Neuronal stem cell (in vitro differentiated cells): ENCODE measurements around the gene TRPC4AP.

Experiments used
- DNase-seq: peaks from one replicate; pipeline ENCODE4 v3.0.0-alpha.2; 2013; ENCODE audit warnings: low spot score
- H2AFZ ChIP-seq: one replicate; pipeline ENCODE4 v1.6.1; 2013; ENCODE audit warnings: mild to moderate bottlenecking, low read length, inconsistent platforms
- H2AK5ac ChIP-seq: 2 replicates; pipeline ENCODE4 v1.6.1; 2013; ENCODE audit warnings: low read depth, mild to moderate bottlenecking, inconsistent platforms, low read length, moderate library complexity, mixed read lengths
- H2BK120ac ChIP-seq: 2 replicates; pipeline ENCODE4 v1.6.1; 2013; ENCODE audit warnings: low read depth, mild to moderate bottlenecking, inconsistent platforms, low read length, moderate library complexity, mixed read lengths
- H2BK12ac ChIP-seq: one replicate; pipeline ENCODE4 v1.6.1; 2013; ENCODE audit warnings: low read length, inconsistent platforms
- H2BK15ac ChIP-seq: 2 replicates; pipeline ENCODE4 v1.6.1; 2013; ENCODE audit warnings: mild to moderate bottlenecking, low read length, inconsistent platforms, mixed read lengths
- H2BK5ac ChIP-seq: one replicate; pipeline ENCODE4 v1.6.1; 2013; ENCODE audit warnings: inconsistent platforms, mild to moderate bottlenecking, low read length, moderate library complexity
- H3K14ac ChIP-seq: one replicate; pipeline ENCODE4 v1.6.1; 2013; ENCODE audit warnings: low read length, inconsistent platforms
- H3K18ac ChIP-seq: 2 replicates; pipeline ENCODE4 v1.6.1; 2013; ENCODE audit warnings: low read length, inconsistent platforms
- H3K23ac ChIP-seq: 2 replicates; pipeline ENCODE4 v1.6.1; 2013; ENCODE audit warnings: low read depth, mild to moderate bottlenecking, mixed read lengths, low read length, inconsistent platforms; ENCODE audit not compliant: poor library complexity
- H3K27ac ChIP-seq: replicated peaks from 3 replicates; pipeline ENCODE4 v1.5.1; 2013; ENCODE audit warnings: low read length, inconsistent platforms
- H3K27me3 ChIP-seq, 3 experiments: 2 replicates each; pipeline ENCODE4 v1.6.1; 2013; ENCODE audit warnings: low read length in 3 of 3, mild to moderate bottlenecking in 2 of 3, inconsistent platforms in 1 of 3, low read depth in 1 of 3, mixed read lengths in 1 of 3, moderate library complexity in 1 of 3; ENCODE audit not compliant: control insufficient read depth in 3 of 3, insufficient read depth in 3 of 3
- H3K36me3 ChIP-seq, 2 donors: replicated peaks in 1 of 2; 2 replicates each; pipeline ENCODE4 v1.6.1; 2013; ENCODE audit warnings: low read length in 2 of 2; ENCODE audit not compliant: control insufficient read depth in 2 of 2, insufficient read depth in 2 of 2
- H3K4ac ChIP-seq: 2 replicates; pipeline ENCODE4 v1.6.1; 2013; ENCODE audit warnings: inconsistent platforms, mild to moderate bottlenecking, low read length, moderate library complexity
- H3K4me1 ChIP-seq, 2 donors: 1 replicate in 1 of 2; 2 replicates in 1 of 2; pipeline ENCODE4 v1.6.1; 2013; ENCODE audit warnings: low read length in 2 of 2, low read depth in 1 of 2; ENCODE audit not compliant: control insufficient read depth in 2 of 2, insufficient read depth in 1 of 2
- H3K4me2 ChIP-seq: one replicate; pipeline ENCODE4 v1.6.1; 2013; ENCODE audit warnings: mild to moderate bottlenecking, low read length, inconsistent platforms; ENCODE audit not compliant: insufficient read depth, poor library complexity, severe bottlenecking
- H3K4me3 ChIP-seq, 2 donors: 2 replicates each; pipeline ENCODE4 v1.5.1; 2013; ENCODE audit warnings: low read length in 2 of 2, mild to moderate bottlenecking in 2 of 2, inconsistent platforms in 1 of 2, moderate library complexity in 1 of 2
- H3K79me1 ChIP-seq: one replicate; pipeline ENCODE4 v1.6.1; 2013; ENCODE audit warnings: low read depth, mild to moderate bottlenecking, inconsistent platforms, low read length, moderate library complexity
- H3K9ac ChIP-seq: one replicate; pipeline ENCODE4 v1.6.1; 2013; ENCODE audit warnings: mild to moderate bottlenecking, low read depth, low read length, inconsistent platforms; ENCODE audit not compliant: poor library complexity
- H3K9me3 ChIP-seq, 2 donors: replicated peaks in 1 of 2; 2 replicates each; pipeline versions ENCODE3 to v1.6.1; 2013; ENCODE audit warnings: low read length in 2 of 2, mild to moderate bottlenecking in 2 of 2, inconsistent platforms in 1 of 2, low read depth in 1 of 2, mixed read lengths in 1 of 2, moderate library complexity in 1 of 2; ENCODE audit not compliant: control insufficient read depth in 2 of 2, insufficient read depth in 1 of 2
- H4K8ac ChIP-seq: one replicate; pipeline ENCODE4 v1.6.1; 2013; ENCODE audit warnings: low read depth, mild to moderate bottlenecking, inconsistent platforms, low read length, moderate library complexity
- H4K91ac ChIP-seq: one replicate; pipeline ENCODE4 v1.6.1; 2013; ENCODE audit warnings: low read length, low read depth, mild to moderate bottlenecking, inconsistent platforms; ENCODE audit not compliant: poor library complexity
- WGBS, 2 donors: extraction: QIAGEN DNeasy Blood & Tissue Kit; methylation state at CpG; one replicate each; pipeline ENCODE4 v1.1.7; 2013; ENCODE audit warnings: missing lambda C conversion rate in 2 of 2, mixed read lengths in 1 of 2; ENCODE audit not compliant: insufficient read length in 2 of 2, insufficient replicate concordance in 1 of 2; ENCODE audit errors: extremely low coverage in 2 of 2; 5-methylcytosine and 5-hydroxymethylcytosine counted together

Gene TRPC4AP

DNA sequence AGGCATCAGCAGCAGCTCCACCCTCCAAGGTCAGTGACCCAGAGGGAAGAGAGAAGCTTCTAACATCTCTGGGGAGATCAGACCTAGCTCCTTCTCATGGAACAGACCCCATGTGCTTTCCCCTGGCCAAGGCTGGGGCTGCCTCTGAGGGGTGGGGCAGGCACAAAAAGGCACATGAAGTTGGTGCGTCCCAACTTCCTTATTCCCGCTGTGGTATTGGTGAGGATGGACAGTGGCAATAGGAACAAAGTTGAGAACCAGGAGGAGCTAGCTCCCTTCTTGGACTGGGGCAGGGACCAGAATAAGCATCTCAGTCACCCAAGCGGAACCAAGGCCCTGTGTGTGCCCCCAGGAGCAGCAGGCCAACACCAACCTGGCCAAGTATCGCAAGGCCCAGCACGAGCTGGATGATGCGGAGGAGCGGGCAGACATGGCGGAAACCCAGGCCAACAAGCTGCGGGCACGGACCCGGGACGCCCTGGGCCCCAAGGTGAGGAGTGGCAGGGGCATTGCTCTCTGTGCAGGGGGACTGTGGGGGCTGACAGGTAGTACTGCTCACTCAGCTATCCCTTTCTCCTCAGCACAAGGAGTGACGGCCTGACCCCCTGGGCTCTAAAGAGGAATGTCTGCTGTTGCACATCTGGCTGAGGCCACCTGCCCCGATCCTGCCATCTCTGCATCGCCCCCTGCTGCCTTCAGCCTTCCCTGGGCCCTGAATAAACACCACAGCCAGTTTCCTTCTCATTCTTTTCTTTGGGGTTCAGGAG is 90.8 kb downstream of the TRPC4AP start:
- H3K4me3 ChIP-seq: no peak overlapping the region
- H3K4ac ChIP-seq: no peak overlapping the region

DNA sequence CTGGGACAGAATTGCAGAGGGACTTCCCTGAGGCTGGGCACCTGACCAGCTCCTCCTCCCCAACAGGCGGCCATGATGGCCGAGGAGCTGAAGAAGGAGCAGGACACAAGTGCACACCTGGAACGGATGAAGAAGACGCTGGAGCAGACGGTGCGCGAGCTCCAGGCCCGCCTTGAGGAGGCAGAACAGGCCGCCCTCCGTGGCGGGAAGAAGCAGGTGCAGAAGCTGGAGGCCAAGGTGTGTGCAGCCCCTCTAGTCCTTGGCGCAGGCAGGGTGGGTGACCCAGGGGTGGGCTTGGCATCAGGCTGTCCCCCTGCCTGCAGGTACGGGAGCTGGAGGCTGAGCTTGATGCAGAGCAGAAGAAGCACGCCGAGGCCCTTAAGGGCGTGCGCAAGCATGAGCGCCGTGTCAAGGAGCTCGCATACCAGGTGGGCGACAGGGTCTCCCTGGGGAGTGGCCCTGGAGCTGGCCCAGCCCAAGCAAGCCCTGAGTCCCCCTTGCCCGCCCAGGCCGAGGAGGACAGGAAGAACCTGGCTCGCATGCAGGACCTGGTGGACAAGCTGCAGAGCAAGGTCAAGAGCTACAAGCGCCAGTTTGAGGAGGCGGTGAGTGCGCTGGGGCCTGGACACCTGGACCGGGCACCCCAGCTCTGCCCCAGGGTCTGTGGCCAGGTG is 91.5 kb downstream of the TRPC4AP start:
- H2AK5ac ChIP-seq: peak overlapping the region; percentile 47
- no peak overlapping the region for H3K9ac ChIP-seq
- peaks cover 5% of the 10 kb centered on the region for H3K79me1 ChIP-seq
- no peak overlapping the region for H3K14ac ChIP-seq
- no peak for DNase-seq
- peak overlapping the region; percentile 61 for H2BK5ac ChIP-seq
- no peak overlapping the region for H3K4ac ChIP-seq
- no CpG with 5 or more reads among the region's 28 CpGs for WGBS, 2 donors
- no peak overlapping the region for H3K4me3 ChIP-seq
- no peak overlapping the region for H4K91ac ChIP-seq
- H3K4me1 ChIP-seq: no peaks in the 10 kb centered on the region
- no peak overlapping the region for H2BK15ac ChIP-seq
- H2BK120ac ChIP-seq: no peak overlapping the region
- H4K8ac ChIP-seq: no peak overlapping the region
- H3K4me2 ChIP-seq: no peak overlapping the region
- H3K9me3 ChIP-seq: no peaks in the 10 kb centered on the region
- no peak overlapping the region for H3K18ac ChIP-seq
- H3K36me3 ChIP-seq: peaks cover 66 to 96% of the 10 kb centered on the region in 2 donors
- no peak overlapping the region for H3K27ac ChIP-seq
- no peaks in the 10 kb centered on the region for H3K27me3 ChIP-seq
- no peak overlapping the region for H3K23ac ChIP-seq
- no peak overlapping the region for H2AFZ ChIP-seq
- H2BK12ac ChIP-seq: no peak overlapping the region

More for the DNA sequence above, 90.8 kb downstream of the TRPC4AP start:
- DNase-seq: no peak
- no peak overlapping the region for H2BK15ac ChIP-seq
- no peak overlapping the region for H2BK12ac ChIP-seq
- H2AK5ac ChIP-seq: no peak overlapping the region
- H4K8ac ChIP-seq: no peak overlapping the region
- no CpG with 5 or more reads among the region's 15 CpGs for WGBS, 2 donors
- no peak overlapping the region for H3K4me2 ChIP-seq
- no peak overlapping the region for H3K23ac ChIP-seq
- H3K27me3 ChIP-seq: no peaks in the 10 kb centered on the region
- no peak overlapping the region for H3K9ac ChIP-seq
- H3K27ac ChIP-seq: no peak overlapping the region
- peak overlapping the region; percentile 61 for H2BK5ac ChIP-seq
- H4K91ac ChIP-seq: no peak overlapping the region
- no peaks in the 10 kb centered on the region for H3K9me3 ChIP-seq
- H2BK120ac ChIP-seq: no peak overlapping the region
- H3K18ac ChIP-seq: no peak overlapping the region
- peaks cover 6% of the 10 kb centered on the region for H3K79me1 ChIP-seq
- H2AFZ ChIP-seq: no peak overlapping the region
- H3K14ac ChIP-seq: peak overlapping the region; percentile 15
- no peaks in the 10 kb centered on the region for H3K4me1 ChIP-seq
- peaks cover 70 to 96% of the 10 kb centered on the region in 2 donors for H3K36me3 ChIP-seq

GRCh38 chr20:35000311-35000921 is 92.2 kb downstream of the TRPC4AP start:
- Histone ChIP-seq H3K4ac (no peak overlapping the region), H2BK5ac (peak overlapping the region; percentile 61), H3K4me2 (no peak overlapping the region), H3K79me1 (peaks cover 5% of the 10 kb centered on the region), H3K18ac (no peak overlapping the region), H3K9ac (no peak overlapping the region), H2AFZ (no peak overlapping the region), H2BK120ac (no peak overlapping the region), H3K36me3 (peaks cover 65 to 96% of the 10 kb centered on the region in 2 donors), H2AK5ac (no peak overlapping the region), H4K8ac (no peak overlapping the region), H3K4me3 (no peak overlapping the region), H3K27me3 (no peaks in the 10 kb centered on the region), H2BK15ac (no peak overlapping the region), H3K9me3 (no peaks in the 10 kb centered on the region), H4K91ac (no peak overlapping the region), H3K23ac (no peak overlapping the region), H3K14ac (no peak overlapping the region), H3K27ac (no peak overlapping the region), H3K4me1 (no peaks in the 10 kb centered on the region), H2BK12ac (no peak overlapping the region)
- no CpG with 5 or more reads among the region's 28 CpGs for WGBS, 2 donors
- DNase-seq: no peak

DNA sequence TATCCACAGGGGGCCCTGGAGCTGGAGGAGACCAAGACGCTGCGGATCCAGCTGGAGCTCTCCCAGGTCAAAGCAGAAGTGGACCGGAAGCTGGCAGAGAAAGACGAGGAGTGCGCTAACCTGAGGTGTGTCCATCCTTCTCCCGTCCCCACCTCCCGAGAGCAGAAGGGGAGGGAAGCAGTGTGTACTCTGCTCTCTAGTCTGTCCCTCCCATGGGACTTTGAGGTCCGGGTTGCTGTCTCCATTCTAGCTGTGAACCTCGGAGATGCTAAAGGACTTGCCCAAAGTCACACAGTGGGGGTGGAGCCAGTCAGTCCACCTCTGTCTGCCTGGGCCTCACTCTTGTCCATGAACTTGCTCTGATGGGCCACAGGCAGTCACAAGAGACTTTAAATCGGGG is 92.8 kb downstream of the TRPC4AP start:
- Histone ChIP-seq H2BK120ac (no peak overlapping the region), H2BK12ac (no peak overlapping the region), H4K91ac (no peak overlapping the region), H2AK5ac (no peak overlapping the region), H2AFZ (no peak overlapping the region), H3K4me3 (no peak overlapping the region), H3K4me2 (no peak overlapping the region), H3K23ac (no peak overlapping the region), H3K27me3 (no peaks in the 10 kb centered on the region), H3K79me1 (peaks cover 5% of the 10 kb centered on the region), H3K18ac (no peak overlapping the region), H3K9me3 (no peaks in the 10 kb centered on the region), H4K8ac (no peak overlapping the region), H3K36me3 (peaks cover 64 to 95% of the 10 kb centered on the region in 2 donors), H3K9ac (no peak overlapping the region), H3K27ac (no peak overlapping the region), H2BK15ac (no peak overlapping the region), H2BK5ac (no peak overlapping the region), H3K4ac (no peak overlapping the region), H3K14ac (no peak overlapping the region), H3K4me1 (no peaks in the 10 kb centered on the region)
- WGBS, 2 donors: no CpG with 5 or more reads among the region's 10 CpGs
- no peak for DNase-seq
